C4-2B (cell line): ENCODE measurements around the gene SEC24B.

Experiments
- ZFX ChIP-seq: fragments of 450-650 bp; IDR thresholded peaks from 2 replicates; pipeline ENCODE4 v1.6.1; 2017
- TF ChIP-seq, protein P1 (sequence below): fragments of 450-650 bp; conservative IDR thresholded peaks from 2 replicates; pipeline ENCODE4 v1.5.1; 2017; ENCODE audit warnings: mild to moderate bottlenecking

DNA sequence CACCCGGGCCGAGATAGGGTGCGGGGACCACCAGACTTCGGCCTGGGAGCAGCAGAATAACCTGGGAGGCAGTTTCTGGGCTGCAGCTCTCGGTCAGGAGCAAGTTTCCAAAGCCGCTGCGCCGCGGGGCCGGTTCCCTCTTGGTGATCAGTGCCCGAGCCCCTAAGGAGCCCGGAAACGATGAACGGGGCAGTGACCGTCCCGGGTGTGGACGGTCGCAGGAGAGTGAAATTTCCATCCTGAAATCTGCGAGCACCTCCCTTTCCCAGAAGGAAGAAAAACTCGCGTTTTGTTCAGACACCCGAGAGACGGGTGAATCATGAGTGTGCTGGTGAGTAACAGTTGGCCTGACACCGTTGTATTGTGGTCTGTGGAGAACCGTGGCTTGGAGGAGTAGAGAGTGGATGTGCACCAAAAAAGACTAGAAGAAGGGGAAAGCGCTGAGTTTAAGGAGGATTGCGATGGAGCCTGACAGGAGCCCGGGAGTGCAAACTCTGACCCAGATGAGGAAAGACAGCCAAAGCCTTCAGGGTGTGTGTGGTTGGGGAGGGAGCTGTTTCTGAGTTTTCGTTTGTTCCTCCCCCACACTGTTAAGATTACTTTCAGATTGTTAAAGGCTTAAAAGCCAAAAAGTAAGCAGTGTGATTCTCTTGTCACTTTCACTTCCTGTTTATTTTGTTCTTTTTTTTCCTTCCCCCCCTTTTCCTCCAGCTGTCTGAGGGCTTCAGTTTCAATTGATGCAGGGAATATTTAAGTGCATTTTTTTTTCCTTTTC is 127.3 kb downstream of the SEC24B start:
- TF ChIP-seq, protein P1, sequence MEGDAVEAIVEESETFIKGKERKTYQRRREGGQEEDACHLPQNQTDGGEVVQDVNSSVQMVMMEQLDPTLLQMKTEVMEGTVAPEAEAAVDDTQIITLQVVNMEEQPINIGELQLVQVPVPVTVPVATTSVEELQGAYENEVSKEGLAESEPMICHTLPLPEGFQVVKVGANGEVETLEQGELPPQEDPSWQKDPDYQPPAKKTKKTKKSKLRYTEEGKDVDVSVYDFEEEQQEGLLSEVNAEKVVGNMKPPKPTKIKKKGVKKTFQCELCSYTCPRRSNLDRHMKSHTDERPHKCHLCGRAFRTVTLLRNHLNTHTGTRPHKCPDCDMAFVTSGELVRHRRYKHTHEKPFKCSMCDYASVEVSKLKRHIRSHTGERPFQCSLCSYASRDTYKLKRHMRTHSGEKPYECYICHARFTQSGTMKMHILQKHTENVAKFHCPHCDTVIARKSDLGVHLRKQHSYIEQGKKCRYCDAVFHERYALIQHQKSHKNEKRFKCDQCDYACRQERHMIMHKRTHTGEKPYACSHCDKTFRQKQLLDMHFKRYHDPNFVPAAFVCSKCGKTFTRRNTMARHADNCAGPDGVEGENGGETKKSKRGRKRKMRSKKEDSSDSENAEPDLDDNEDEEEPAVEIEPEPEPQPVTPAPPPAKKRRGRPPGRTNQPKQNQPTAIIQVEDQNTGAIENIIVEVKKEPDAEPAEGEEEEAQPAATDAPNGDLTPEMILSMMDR = no peak
- TF ChIP-seq ZFX = no peak
